Gastroesophageal sphincter (tissue), 3 donors: Measurements from ENCODE around the gene PANX2.

ENCODE experiments used
- POLR2A ChIP-seq, 2 donors: fragments of 450-650 bp; IDR thresholded peaks; one replicate each; pipeline ENCODE4 v1.6.1; 2017; ENCODE audit warnings: antibody characterized with exemption in 2 of 2, mild to moderate bottlenecking in 2 of 2, moderate library complexity in 1 of 2
- TF ChIP-seq, protein P1 (sequence below), 4 experiments: fragments of 200-600 bp in 2 of 4; fragments of 450-650 bp in 2 of 4; sonication (generic) in 1 of 4; IDR thresholded peaks; one replicate each; pipeline ENCODE4 v1.5.1; 2017 to 2019; ENCODE audit warnings: antibody characterized with exemption in 4 of 4, mild to moderate bottlenecking in 2 of 4, moderate library complexity in 2 of 4

GRCh38 chr22:50208430-50208938, 38.0 kb downstream of the PANX2 start:
- TF ChIP-seq POLR2A (IDR thresholded peaks at IDR 0.05), result no peak
- TF ChIP-seq, protein P1, sequence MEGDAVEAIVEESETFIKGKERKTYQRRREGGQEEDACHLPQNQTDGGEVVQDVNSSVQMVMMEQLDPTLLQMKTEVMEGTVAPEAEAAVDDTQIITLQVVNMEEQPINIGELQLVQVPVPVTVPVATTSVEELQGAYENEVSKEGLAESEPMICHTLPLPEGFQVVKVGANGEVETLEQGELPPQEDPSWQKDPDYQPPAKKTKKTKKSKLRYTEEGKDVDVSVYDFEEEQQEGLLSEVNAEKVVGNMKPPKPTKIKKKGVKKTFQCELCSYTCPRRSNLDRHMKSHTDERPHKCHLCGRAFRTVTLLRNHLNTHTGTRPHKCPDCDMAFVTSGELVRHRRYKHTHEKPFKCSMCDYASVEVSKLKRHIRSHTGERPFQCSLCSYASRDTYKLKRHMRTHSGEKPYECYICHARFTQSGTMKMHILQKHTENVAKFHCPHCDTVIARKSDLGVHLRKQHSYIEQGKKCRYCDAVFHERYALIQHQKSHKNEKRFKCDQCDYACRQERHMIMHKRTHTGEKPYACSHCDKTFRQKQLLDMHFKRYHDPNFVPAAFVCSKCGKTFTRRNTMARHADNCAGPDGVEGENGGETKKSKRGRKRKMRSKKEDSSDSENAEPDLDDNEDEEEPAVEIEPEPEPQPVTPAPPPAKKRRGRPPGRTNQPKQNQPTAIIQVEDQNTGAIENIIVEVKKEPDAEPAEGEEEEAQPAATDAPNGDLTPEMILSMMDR (IDR thresholded peaks at IDR 0.05), result no peak
